A549 (cell line): Measurements from ENCODE around the gene DCT. TPM values are rescaled to one million over a fixed set of nuclear protein-coding genes. Genes with fewer than 3 reads are reported as not detected.

Experiments used
- ATAC-seq, 2 experiments: fragments of 200-7000 bp in 1 of 2; fragments of >200 bp in 1 of 2; cut with Nextera tagmentation in 1 of 2; cut with Tn5 transposase in 1 of 2; 3 replicates each; pipeline versions ENCODE4 v1.8.0 to v1.9.1; 2018 to 2020; ENCODE audit warnings: mild to moderate bottlenecking in 1 of 2, moderate library complexity in 1 of 2
- CTCF ChIA-PET: fragments of 300-600 bp; sonication (Branson Sonifier 250); formaldehyde crosslinking; extraction: SDS; loops from one replicate; lab custom pipeline; 2021; ENCODE audit warnings: antibody characterized with exemption, inconsistent platforms; lab: Yijun Ruan, JAX
- POLR2A ChIA-PET: fragments of 350-600 bp; formaldehyde crosslinking; extraction: SDS; loops from one replicate; lab custom pipeline; 2021; ENCODE audit warnings: antibody characterized with exemption, inconsistent platforms; lab: Yijun Ruan, JAX
- DNase-seq, 2 experiments: peaks; one replicate each; pipeline versions ENCODE4 v3.0.0 to v3.0.0-alpha.2; 2011 to 2016; ENCODE audit warnings: low read depth in 1 of 2, low spot score in 1 of 2
- FAIRE-seq: peaks from 2 replicates; lab custom pipeline; 2011; peaks lifted over from hg19 to GRCh38; lab: Jason Lieb, UNC
- H3K27ac ChIP-seq, 2 experiments: fragments of >200 bp; sonication (Bioruptor Twin); formaldehyde crosslinking; 3 replicates each; pipeline ENCODE4 v1.5.1; 2016 to 2017
- H3K4me1 ChIP-seq: fragments of >200 bp; sonication (Bioruptor Twin); formaldehyde crosslinking; 3 replicates; pipeline ENCODE4 v1.6.1; 2016
- H3K4me2 ChIP-seq: fragments of >200 bp; sonication (Bioruptor Twin); formaldehyde crosslinking; 3 replicates; pipeline ENCODE4 v1.6.1; 2016
- H3K4me3 ChIP-seq: fragments of >200 bp; sonication (Bioruptor Twin); formaldehyde crosslinking; 3 replicates; pipeline ENCODE4 v1.5.1; 2016
- H3K9me3 ChIP-seq: fragments of >200 bp; sonication (Bioruptor Twin); formaldehyde crosslinking; 3 replicates; pipeline ENCODE4 v1.6.1; 2016
- BHLHE40 ChIP-seq: IDR thresholded peaks from 2 replicates; pipeline ENCODE4 v1.6.1; 2012; ENCODE audit warnings: low read depth, low read length, inconsistent platforms
- CBX2 ChIP-seq: fragments of 200-600 bp; sonication (generic); IDR thresholded peaks from 2 replicates; pipeline ENCODE4 v1.6.1; 2016; ENCODE audit warnings: low read depth, mild to moderate bottlenecking, borderline replicate concordance
- CEBPB ChIP-seq, 2 experiments: fragments of >200 bp in 1 of 2; sonication (Bioruptor Twin) in 1 of 2; formaldehyde crosslinking in 1 of 2; IDR thresholded peaks; 2 replicates each; pipeline ENCODE4 v1.6.1; 2012 to 2016
- EHMT2 ChIP-seq: fragments of 200-600 bp; sonication (generic); IDR thresholded peaks from 2 replicates; pipeline ENCODE4 v1.6.1; 2016; ENCODE audit warnings: antibody characterized with exemption, low read depth, mild to moderate bottlenecking, moderate library complexity
- FOXS1 ChIP-seq: fragments of 250-450 bp; sonication (Bioruptor Pico); IDR thresholded peaks from 2 replicates; pipeline ENCODE4 v1.5.0; 2020; ENCODE audit warnings: mild to moderate bottlenecking, moderate library complexity
- HEYL ChIP-seq: fragments of 250-450 bp; sonication (Bioruptor Pico); IDR thresholded peaks from 2 replicates; pipeline ENCODE4 v1.8.0; 2021; ENCODE audit warnings: mild to moderate bottlenecking, moderate library complexity
- HOXA7 ChIP-seq: fragments of 250-450 bp; sonication (Bioruptor Pico); IDR thresholded peaks from 2 replicates; pipeline ENCODE4 v1.5.0; 2020; ENCODE audit warnings: mild to moderate bottlenecking, moderate library complexity
- KDM1A ChIP-seq: fragments of 200-600 bp; sonication (generic); IDR thresholded peaks from 2 replicates; pipeline ENCODE4 v1.6.1; 2016; ENCODE audit warnings: low read depth, mild to moderate bottlenecking
- KDM5A ChIP-seq: fragments of 200-600 bp; sonication (generic); IDR thresholded peaks from 2 replicates; pipeline ENCODE4 v1.6.1; 2016; ENCODE audit warnings: antibody characterized with exemption, mild to moderate bottlenecking
- MAZ ChIP-seq: fragments of 150-350 bp; IDR thresholded peaks from 2 replicates; pipeline ENCODE4 v1.6.1; 2014; ENCODE audit warnings: antibody characterized with exemption, low read depth, low read length, borderline replicate concordance
- POLR2AphosphoS2 ChIP-seq: conservative IDR thresholded peaks from 2 replicates; pipeline ENCODE4 v1.6.1; 2012; ENCODE audit warnings: low read length, improper control_type of control experiment, inconsistent platforms
- RARB ChIP-seq: fragments of 250-450 bp; sonication (Bioruptor Pico); IDR thresholded peaks from 2 replicates; pipeline ENCODE4 v1.8.0; 2021; ENCODE audit warnings: mild to moderate bottlenecking, moderate library complexity
- RCOR1 ChIP-seq: fragments of 150-350 bp; IDR thresholded peaks from 2 replicates; pipeline ENCODE4 v1.6.1; 2014; ENCODE audit warnings: antibody characterized with exemption, low read length, low read depth
- SMC3 ChIP-seq: fragments of >200 bp; sonication (Bioruptor Twin); formaldehyde crosslinking; IDR thresholded peaks from 3 replicates; pipeline ENCODE4 v1.6.1; 2018; ENCODE audit warnings: inconsistent platforms
- SREBF2 ChIP-seq: fragments of 450-650 bp; IDR thresholded peaks from 2 replicates; pipeline ENCODE4 v1.6.1; 2014; ENCODE audit warnings: mild to moderate bottlenecking, moderate library complexity
- ZC3H11A ChIP-seq: fragments of 450-650 bp; IDR thresholded peaks from 2 replicates; pipeline ENCODE4 v1.6.1; 2014; ENCODE audit warnings: antibody characterized with exemption, mild to moderate bottlenecking
- ZFP36 ChIP-seq: fragments of 450-650 bp; IDR thresholded peaks from 2 replicates; pipeline ENCODE4 v1.6.1; 2014; ENCODE audit warnings: borderline replicate concordance; ENCODE audit not compliant: partially characterized antibody
- WGBS: methylation state at CpG from one replicate; pipeline ENCODE4 v1.1.6; 2017; ENCODE audit errors: missing lambda C conversion rate; 5-methylcytosine and 5-hydroxymethylcytosine counted together
- polyA plus RNA-seq, 4 experiments: library from polyadenylated mRNA; depleted of rRNA in 3 of 4; stranded (reverse); fragments of >200 nt; fragmentation: RNase III in 1 of 4; extraction: RNeasy Plus Mini Kit Qiagen cat#74134 plus additional on column Dnase treatment in 1 of 4; gene quantifications; 2 replicates in 3 of 4; 3 replicates in 1 of 4; pipeline ENCODE4 v1.2.3, GENCODE V29; 2011 to 2017
- TF ChIP-seq, protein P1 (sequence below): fragments of >200 bp; sonication (Bioruptor Twin); formaldehyde crosslinking; IDR thresholded peaks from 3 replicates; pipeline ENCODE4 v1.6.1; 2016
- TF ChIP-seq, protein P2 (sequence below): fragments of >200 bp; sonication (Bioruptor Twin); formaldehyde crosslinking; IDR thresholded peaks from 3 replicates; pipeline ENCODE4 v1.5.1; 2016
- TF ChIP-seq, protein P3 (sequence below): IDR thresholded peaks from 2 replicates; pipeline ENCODE4 v1.6.1; 2012
- TF ChIP-seq, protein P4 (sequence below): fragments of 450-650 bp; IDR thresholded peaks from 2 replicates; pipeline ENCODE4 v1.6.1; 2014; ENCODE audit warnings: antibody characterized with exemption
- TF ChIP-seq, protein P5 (sequence below): fragments of 200-600 bp; sonication (generic); IDR thresholded peaks from 2 replicates; pipeline ENCODE4 v1.6.1; 2016; ENCODE audit warnings: antibody characterized with exemption, mild to moderate bottlenecking, moderate library complexity

Gene DCT
- polyA plus RNA-seq, 2 of the 4 experiments (the other 2 are of a cell fraction), result 0.03 TPM; not detected in 1

DNA sequence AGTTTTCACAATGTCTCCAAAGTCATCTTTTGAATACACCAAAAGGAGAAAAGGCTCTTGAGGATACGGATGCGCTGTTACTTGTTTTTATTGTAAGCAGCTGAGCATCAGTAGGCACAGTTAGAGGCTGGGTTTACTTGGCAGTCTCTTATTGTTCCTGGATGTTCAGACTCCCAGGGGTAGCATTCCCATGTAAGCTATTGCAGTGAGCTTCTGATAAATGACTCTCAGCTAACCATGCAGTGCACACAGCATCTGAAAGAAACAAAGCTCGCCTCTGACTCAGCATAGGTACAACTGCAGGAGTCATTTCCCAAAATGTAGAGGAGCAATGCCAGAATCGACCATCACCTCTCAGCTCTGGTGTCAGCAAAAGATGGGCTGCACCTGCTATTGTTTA, 84.8 kb downstream of the DCT start:
- 52% methylated on average over 4 of the region's 4 CpGs for WGBS
- Histone ChIP-seq H3K4me1 (no peaks in the 10 kb centered on the region), H3K9me3 (no peaks in the 10 kb centered on the region), H3K4me2 (no peak overlapping the region), H3K4me3 (no peak overlapping the region), H3K27ac (no peak overlapping the region)
- ChIA-PET POLR2A (no interaction called here), CTCF (interaction anchor here (1.0 kb wide), 1 partner anchor 13 kb away, joined by 3 read pairs; no protein-coding TSS in a partner anchor)
- no peak for ATAC-seq
- DNase-seq, result no peak
- TF ChIP-seq, protein P1, sequence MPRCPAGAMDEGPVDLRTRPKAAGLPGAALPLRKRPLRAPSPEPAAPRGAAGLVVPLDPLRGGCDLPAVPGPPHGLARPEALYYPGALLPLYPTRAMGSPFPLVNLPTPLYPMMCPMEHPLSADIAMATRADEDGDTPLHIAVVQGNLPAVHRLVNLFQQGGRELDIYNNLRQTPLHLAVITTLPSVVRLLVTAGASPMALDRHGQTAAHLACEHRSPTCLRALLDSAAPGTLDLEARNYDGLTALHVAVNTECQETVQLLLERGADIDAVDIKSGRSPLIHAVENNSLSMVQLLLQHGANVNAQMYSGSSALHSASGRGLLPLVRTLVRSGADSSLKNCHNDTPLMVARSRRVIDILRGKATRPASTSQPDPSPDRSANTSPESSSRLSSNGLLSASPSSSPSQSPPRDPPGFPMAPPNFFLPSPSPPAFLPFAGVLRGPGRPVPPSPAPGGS, result no peak
- no peak for TF ChIP-seq FOXS1 (CRISPR knock-in tag)
- no peak for TF ChIP-seq HOXA7 (CRISPR knock-in tag)
- TF ChIP-seq, protein P2, sequence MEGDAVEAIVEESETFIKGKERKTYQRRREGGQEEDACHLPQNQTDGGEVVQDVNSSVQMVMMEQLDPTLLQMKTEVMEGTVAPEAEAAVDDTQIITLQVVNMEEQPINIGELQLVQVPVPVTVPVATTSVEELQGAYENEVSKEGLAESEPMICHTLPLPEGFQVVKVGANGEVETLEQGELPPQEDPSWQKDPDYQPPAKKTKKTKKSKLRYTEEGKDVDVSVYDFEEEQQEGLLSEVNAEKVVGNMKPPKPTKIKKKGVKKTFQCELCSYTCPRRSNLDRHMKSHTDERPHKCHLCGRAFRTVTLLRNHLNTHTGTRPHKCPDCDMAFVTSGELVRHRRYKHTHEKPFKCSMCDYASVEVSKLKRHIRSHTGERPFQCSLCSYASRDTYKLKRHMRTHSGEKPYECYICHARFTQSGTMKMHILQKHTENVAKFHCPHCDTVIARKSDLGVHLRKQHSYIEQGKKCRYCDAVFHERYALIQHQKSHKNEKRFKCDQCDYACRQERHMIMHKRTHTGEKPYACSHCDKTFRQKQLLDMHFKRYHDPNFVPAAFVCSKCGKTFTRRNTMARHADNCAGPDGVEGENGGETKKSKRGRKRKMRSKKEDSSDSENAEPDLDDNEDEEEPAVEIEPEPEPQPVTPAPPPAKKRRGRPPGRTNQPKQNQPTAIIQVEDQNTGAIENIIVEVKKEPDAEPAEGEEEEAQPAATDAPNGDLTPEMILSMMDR, result no peak
- no peak for TF ChIP-seq SREBF2
- TF ChIP-seq CEBPB (IDR thresholded peaks at IDR 0.05), result no peak
- no peak for TF ChIP-seq RCOR1
- TF ChIP-seq MAZ, result no peak
- TF ChIP-seq RARB (CRISPR knock-in tag), result no peak
- TF ChIP-seq HEYL (CRISPR knock-in tag), result no peak
- TF ChIP-seq POLR2AphosphoS2, result no peak
- no peak for TF ChIP-seq EHMT2
- no peak for TF ChIP-seq SMC3
- TF ChIP-seq KDM5A, result no peak
- no peak for TF ChIP-seq ZC3H11A
- FAIRE-seq, result no peak

DNA sequence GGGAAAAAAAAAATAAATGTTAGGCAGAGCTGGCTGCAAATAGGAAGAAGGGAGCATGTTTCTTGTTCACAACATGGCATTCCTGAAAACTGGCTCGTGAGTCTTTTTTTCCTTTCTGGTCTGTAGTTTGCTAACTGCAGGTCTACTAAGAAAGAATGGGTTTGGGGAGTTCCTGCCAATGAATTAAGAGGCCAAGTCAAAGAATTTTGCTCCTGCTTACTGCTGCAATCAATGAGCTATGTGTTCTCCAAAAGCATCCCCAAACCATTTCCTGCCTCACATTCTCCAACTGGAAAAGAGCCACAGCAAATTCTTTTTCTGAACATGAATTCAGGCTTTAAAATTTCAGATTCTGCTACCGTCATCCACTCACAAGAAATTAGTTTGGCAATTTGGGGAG, 88.6 kb downstream of the DCT start:
- 31% methylated on average over 2 of the region's 2 CpGs for WGBS
- H3K9me3 ChIP-seq, result no peaks in the 10 kb centered on the region
- POLR2A ChIA-PET, result no interaction called here
- H3K4me1 ChIP-seq, result no peaks in the 10 kb centered on the region
- no peak overlapping the region for H3K4me2 ChIP-seq
- no peak for DNase-seq
- FAIRE-seq, result no peak
- H3K4me3 ChIP-seq, result no peak overlapping the region
- TF ChIP-seq, protein P2, result no peak
- TF ChIP-seq, protein P3, sequence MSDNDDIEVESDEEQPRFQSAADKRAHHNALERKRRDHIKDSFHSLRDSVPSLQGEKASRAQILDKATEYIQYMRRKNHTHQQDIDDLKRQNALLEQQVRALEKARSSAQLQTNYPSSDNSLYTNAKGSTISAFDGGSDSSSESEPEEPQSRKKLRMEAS, result no peak
- TF ChIP-seq KDM1A, result no peak
- TF ChIP-seq, protein P4, sequence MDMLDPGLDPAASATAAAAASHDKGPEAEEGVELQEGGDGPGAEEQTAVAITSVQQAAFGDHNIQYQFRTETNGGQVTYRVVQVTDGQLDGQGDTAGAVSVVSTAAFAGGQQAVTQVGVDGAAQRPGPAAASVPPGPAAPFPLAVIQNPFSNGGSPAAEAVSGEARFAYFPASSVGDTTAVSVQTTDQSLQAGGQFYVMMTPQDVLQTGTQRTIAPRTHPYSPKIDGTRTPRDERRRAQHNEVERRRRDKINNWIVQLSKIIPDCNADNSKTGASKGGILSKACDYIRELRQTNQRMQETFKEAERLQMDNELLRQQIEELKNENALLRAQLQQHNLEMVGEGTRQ, result no peak
- no peak for TF ChIP-seq ZC3H11A
- no peak for TF ChIP-seq POLR2AphosphoS2
- TF ChIP-seq, protein P5, sequence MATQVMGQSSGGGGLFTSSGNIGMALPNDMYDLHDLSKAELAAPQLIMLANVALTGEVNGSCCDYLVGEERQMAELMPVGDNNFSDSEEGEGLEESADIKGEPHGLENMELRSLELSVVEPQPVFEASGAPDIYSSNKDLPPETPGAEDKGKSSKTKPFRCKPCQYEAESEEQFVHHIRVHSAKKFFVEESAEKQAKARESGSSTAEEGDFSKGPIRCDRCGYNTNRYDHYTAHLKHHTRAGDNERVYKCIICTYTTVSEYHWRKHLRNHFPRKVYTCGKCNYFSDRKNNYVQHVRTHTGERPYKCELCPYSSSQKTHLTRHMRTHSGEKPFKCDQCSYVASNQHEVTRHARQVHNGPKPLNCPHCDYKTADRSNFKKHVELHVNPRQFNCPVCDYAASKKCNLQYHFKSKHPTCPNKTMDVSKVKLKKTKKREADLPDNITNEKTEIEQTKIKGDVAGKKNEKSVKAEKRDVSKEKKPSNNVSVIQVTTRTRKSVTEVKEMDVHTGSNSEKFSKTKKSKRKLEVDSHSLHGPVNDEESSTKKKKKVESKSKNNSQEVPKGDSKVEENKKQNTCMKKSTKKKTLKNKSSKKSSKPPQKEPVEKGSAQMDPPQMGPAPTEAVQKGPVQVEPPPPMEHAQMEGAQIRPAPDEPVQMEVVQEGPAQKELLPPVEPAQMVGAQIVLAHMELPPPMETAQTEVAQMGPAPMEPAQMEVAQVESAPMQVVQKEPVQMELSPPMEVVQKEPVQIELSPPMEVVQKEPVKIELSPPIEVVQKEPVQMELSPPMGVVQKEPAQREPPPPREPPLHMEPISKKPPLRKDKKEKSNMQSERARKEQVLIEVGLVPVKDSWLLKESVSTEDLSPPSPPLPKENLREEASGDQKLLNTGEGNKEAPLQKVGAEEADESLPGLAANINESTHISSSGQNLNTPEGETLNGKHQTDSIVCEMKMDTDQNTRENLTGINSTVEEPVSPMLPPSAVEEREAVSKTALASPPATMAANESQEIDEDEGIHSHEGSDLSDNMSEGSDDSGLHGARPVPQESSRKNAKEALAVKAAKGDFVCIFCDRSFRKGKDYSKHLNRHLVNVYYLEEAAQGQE, result no peak
- TF ChIP-seq CBX2, result no peak
- TF ChIP-seq BHLHE40, result no peak
- TF ChIP-seq ZFP36, result no peak
- CTCF ChIA-PET, result no interaction called here
- no peak for ATAC-seq
- H3K27ac ChIP-seq, result no peak overlapping the region
